ENCODE data around the gene SORCS1. TPM values are rescaled to one million over a fixed set of nuclear protein-coding genes. Genes with fewer than 3 reads are reported as not detected.

Gene SORCS1
- polyA plus RNA-seq, 1 of the 3 experiments (the other 2 are of a cell fraction), result 0.66 TPM

DNA sequence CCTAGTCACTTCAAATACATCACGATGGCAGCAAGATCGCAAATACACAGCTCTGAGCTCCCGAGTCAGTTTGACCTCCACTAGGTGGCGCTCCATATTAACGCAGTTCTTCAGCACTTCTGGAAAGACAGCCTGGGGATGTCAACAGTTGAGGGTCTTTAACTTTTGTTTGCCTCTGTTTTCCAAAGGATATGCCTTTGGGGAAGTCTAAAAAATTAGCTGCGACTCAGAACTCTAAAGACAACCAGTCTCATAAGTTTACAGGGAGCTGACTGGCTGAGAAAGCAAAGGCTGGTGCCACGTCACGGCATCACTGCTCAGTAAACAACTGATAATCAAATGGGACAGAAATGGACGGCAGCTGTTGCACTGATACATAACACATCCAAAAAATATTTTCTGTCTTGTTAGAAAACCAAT lies 458.8 kb downstream of the SORCS1 start:
- H3K9ac ChIP-seq, result no peak overlapping the region
- H4K20me1 ChIP-seq (ENCODE audit: insufficient read depth), result no peaks in the 10 kb centered on the region
- H3K9me2 ChIP-seq, result no peaks in the 10 kb centered on the region
- WGBS (ENCODE audit: low lambda C conversion rate), result 23% methylated on average over 9 of the region's 9 CpGs
- no peak overlapping the region for H3K4me2 ChIP-seq
- no peaks in the 10 kb centered on the region for H3K27me3 ChIP-seq (ENCODE audit: insufficient read depth)
- DNase-seq, result peak; percentile 61
- TF ChIP-seq SMC3 (IDR thresholded peaks at IDR 0.05; ENCODE audit: low read depth, low read length) (peak; percentile 66; the same call in 1 of the 2 replicates), NRF1 (IDR thresholded peaks at IDR 0.05; ENCODE audit: low read depth, low read length) (no peak), RAD21 (IDR thresholded peaks at IDR 0.05; ENCODE audit: low read length) (peak; percentile 90)
- TF ChIP-seq, protein P1, sequence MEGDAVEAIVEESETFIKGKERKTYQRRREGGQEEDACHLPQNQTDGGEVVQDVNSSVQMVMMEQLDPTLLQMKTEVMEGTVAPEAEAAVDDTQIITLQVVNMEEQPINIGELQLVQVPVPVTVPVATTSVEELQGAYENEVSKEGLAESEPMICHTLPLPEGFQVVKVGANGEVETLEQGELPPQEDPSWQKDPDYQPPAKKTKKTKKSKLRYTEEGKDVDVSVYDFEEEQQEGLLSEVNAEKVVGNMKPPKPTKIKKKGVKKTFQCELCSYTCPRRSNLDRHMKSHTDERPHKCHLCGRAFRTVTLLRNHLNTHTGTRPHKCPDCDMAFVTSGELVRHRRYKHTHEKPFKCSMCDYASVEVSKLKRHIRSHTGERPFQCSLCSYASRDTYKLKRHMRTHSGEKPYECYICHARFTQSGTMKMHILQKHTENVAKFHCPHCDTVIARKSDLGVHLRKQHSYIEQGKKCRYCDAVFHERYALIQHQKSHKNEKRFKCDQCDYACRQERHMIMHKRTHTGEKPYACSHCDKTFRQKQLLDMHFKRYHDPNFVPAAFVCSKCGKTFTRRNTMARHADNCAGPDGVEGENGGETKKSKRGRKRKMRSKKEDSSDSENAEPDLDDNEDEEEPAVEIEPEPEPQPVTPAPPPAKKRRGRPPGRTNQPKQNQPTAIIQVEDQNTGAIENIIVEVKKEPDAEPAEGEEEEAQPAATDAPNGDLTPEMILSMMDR (IDR thresholded peaks at IDR 0.05), result peak; percentile 79
- H3F3A ChIP-seq (replicated peaks; ENCODE audit: insufficient read depth), result no peaks in the 10 kb centered on the region
- no peaks in the 10 kb centered on the region for H3K9me3 ChIP-seq
- peak overlapping the region in 1 of 2 experiments; percentile 39; a peak in 1 of 4 replicates for H3K27ac ChIP-seq (ENCODE audit: low read depth in 2 of 2, low read length in 1 of 2)
- POLR2A ChIA-PET, result interaction anchor here (0.6 to 1.4 kb wide), 3 partner anchors 9 to 573 kb away, joined by 3 to 5 read pairs (median 4); partner anchors contain the start of gene SORCS1
- no peaks in the 10 kb centered on the region for H3K36me3 ChIP-seq (replicated peaks in 1 of 2; ENCODE audit: control insufficient read depth in 1 of 2, insufficient read depth in 2 of 2, low read length in 1 of 2)
- H3K79me2 ChIP-seq (ENCODE audit: insufficient read depth), result no peaks in the 10 kb centered on the region
- peaks cover 0 to 15% of the 10 kb centered on the region in 2 experiments; a peak in 2 of 4 replicates for H3K4me1 ChIP-seq (ENCODE audit: control insufficient read depth in 1 of 2, insufficient read depth in 2 of 2, low read depth in 1 of 2, low read length in 1 of 2)
- CTCF ChIA-PET, result interaction anchor here (0.5 to 3.0 kb wide), 88 partner anchors 9 to 1921 kb away, joined by 3 to 18 read pairs (median 4); partner anchors contain the start of gene SORCS1
- no peak overlapping the region for H2AFZ ChIP-seq (ENCODE audit: low read depth)
- H3K4me3 ChIP-seq (ENCODE audit: low read depth in 2 of 2, low read length in 1 of 2), result no peak overlapping the region; a peak in 1 of 4 replicates

DNA sequence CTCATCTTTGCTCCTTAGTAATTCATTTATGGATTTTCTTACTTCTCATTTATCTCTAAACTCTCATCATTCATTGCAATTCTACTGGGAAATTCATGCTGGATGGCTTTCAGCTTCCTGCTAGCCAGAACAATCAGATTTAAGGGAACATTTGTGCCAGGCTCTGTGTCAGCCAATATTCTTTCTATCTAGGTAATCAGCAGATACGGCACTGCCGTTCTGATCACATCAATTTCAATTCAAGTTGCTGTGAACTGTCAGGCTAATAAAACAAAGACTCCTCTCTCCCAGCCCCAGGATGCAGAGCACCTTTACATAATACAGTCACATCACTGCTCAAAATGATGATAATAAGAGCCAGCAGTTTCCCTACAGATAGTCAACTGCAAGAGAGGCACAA lies 468.3 kb downstream of the SORCS1 start:
- POLR2A ChIA-PET, result no interaction called here
- Histone ChIP-seq H3K36me3 (replicated peaks in 1 of 2; ENCODE audit: control insufficient read depth in 1 of 2, insufficient read depth in 2 of 2, low read length in 1 of 2) (no peaks in the 10 kb centered on the region), H3K4me1 (ENCODE audit: control insufficient read depth in 1 of 2, insufficient read depth in 2 of 2, low read depth in 1 of 2, low read length in 1 of 2) (peaks cover 0 to 13% of the 10 kb centered on the region in 2 experiments; a peak in 2 of 4 replicates), H2AFZ (ENCODE audit: low read depth) (no peak overlapping the region), H3K9me3 (no peaks in the 10 kb centered on the region), H4K20me1 (ENCODE audit: insufficient read depth) (no peaks in the 10 kb centered on the region), H3K9ac (no peak overlapping the region), H3K79me2 (ENCODE audit: insufficient read depth) (no peaks in the 10 kb centered on the region), H3K27ac (ENCODE audit: low read depth in 2 of 2, low read length in 1 of 2) (peak overlapping the region in 1 of 2 experiments; percentile 78; a peak in 2 of 4 replicates), H3K4me2 (no peak overlapping the region), H3K27me3 (ENCODE audit: insufficient read depth) (no peaks in the 10 kb centered on the region), H3F3A (replicated peaks; ENCODE audit: insufficient read depth) (no peaks in the 10 kb centered on the region), H3K9me2 (no peaks in the 10 kb centered on the region), H3K4me3 (ENCODE audit: low read depth in 2 of 2, low read length in 1 of 2) (no peak overlapping the region)
- WGBS (ENCODE audit: low lambda C conversion rate), result 26% methylated on average over 2 of the region's 2 CpGs
- peak; percentile 23 for DNase-seq
- CTCF ChIA-PET, result interaction anchor here (1.1 to 2.2 kb wide), 3 partner anchors 10 to 1118 kb away, joined by 3 to 14 read pairs (median 4); no protein-coding TSS in a partner anchor
- TF ChIP-seq ELF1 (IDR thresholded peaks at IDR 0.05) (no peak), JUND (IDR thresholded peaks at IDR 0.05) (no peak), FOXM1 (IDR thresholded peaks at IDR 0.05; ENCODE audit: low read depth) (no peak), NFIC (IDR thresholded peaks at IDR 0.05; ENCODE audit: borderline replicate concordance) (no peak), RAD21 (IDR thresholded peaks at IDR 0.05; ENCODE audit: low read length) (no peak), EP300 (IDR thresholded peaks at IDR 0.05; ENCODE audit: borderline replicate concordance in 1 of 2, low read depth in 1 of 2, low read length in 1 of 2) (peak in 1 of 2 experiments; percentile 95; a peak in 2 of 4 replicates), FOXJ3 (CRISPR knock-in tag; IDR thresholded peaks at IDR 0.05) (peak; percentile 72; the same call in 1 of the 2 replicates), TCF12 (IDR thresholded peaks at IDR 0.05) (no peak), POLR2AphosphoS5 (IDR thresholded peaks at IDR 0.05; ENCODE audit: low read depth, low read length) (no peak), RCOR1 (IDR thresholded peaks at IDR 0.05; ENCODE audit: low read length) (peak; percentile 67; the same call in 1 of the 2 replicates), GATA2 (CRISPR knock-in tag; IDR thresholded peaks at IDR 0.05) (peak; percentile 95), SIN3A (IDR thresholded peaks at IDR 0.05; ENCODE audit: borderline replicate concordance, low read depth, low read length) (no peak), MEF2A (IDR thresholded peaks at IDR 0.05; ENCODE audit: borderline replicate concordance, low read depth) (no peak), NRF1 (IDR thresholded peaks at IDR 0.05; ENCODE audit: low read depth, low read length) (no peak)
- TF ChIP-seq, protein P1 (IDR thresholded peaks at IDR 0.05), result no peak
- TF ChIP-seq, protein P2, sequence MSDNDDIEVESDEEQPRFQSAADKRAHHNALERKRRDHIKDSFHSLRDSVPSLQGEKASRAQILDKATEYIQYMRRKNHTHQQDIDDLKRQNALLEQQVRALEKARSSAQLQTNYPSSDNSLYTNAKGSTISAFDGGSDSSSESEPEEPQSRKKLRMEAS (IDR thresholded peaks at IDR 0.05; ENCODE audit: low read depth), result no peak
- TF ChIP-seq, protein P3, sequence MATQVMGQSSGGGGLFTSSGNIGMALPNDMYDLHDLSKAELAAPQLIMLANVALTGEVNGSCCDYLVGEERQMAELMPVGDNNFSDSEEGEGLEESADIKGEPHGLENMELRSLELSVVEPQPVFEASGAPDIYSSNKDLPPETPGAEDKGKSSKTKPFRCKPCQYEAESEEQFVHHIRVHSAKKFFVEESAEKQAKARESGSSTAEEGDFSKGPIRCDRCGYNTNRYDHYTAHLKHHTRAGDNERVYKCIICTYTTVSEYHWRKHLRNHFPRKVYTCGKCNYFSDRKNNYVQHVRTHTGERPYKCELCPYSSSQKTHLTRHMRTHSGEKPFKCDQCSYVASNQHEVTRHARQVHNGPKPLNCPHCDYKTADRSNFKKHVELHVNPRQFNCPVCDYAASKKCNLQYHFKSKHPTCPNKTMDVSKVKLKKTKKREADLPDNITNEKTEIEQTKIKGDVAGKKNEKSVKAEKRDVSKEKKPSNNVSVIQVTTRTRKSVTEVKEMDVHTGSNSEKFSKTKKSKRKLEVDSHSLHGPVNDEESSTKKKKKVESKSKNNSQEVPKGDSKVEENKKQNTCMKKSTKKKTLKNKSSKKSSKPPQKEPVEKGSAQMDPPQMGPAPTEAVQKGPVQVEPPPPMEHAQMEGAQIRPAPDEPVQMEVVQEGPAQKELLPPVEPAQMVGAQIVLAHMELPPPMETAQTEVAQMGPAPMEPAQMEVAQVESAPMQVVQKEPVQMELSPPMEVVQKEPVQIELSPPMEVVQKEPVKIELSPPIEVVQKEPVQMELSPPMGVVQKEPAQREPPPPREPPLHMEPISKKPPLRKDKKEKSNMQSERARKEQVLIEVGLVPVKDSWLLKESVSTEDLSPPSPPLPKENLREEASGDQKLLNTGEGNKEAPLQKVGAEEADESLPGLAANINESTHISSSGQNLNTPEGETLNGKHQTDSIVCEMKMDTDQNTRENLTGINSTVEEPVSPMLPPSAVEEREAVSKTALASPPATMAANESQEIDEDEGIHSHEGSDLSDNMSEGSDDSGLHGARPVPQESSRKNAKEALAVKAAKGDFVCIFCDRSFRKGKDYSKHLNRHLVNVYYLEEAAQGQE (IDR thresholded peaks at IDR 0.05; ENCODE audit: low read depth, low read length), result no peak
- TF ChIP-seq, protein P4, sequence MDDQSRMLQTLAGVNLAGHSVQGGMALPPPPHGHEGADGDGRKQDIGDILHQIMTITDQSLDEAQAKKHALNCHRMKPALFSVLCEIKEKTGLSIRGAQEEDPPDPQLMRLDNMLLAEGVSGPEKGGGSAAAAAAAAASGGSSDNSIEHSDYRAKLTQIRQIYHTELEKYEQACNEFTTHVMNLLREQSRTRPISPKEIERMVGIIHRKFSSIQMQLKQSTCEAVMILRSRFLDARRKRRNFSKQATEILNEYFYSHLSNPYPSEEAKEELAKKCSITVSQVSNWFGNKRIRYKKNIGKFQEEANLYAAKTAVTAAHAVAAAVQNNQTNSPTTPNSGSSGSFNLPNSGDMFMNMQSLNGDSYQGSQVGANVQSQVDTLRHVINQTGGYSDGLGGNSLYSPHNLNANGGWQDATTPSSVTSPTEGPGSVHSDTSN (IDR thresholded peaks at IDR 0.05), result no peak
